PC-3 (cell line): ENCODE data around the gene KIF18B. TPM values are rescaled to one million over a fixed set of nuclear protein-coding genes. Genes with fewer than 3 reads are reported as not detected.

Source experiments
- ATAC-seq: fragments of 200-7000 bp; cut with Tn5 transposase; 2 replicates; pipeline ENCODE4 v1.9.1; 2020; ENCODE audit warnings: mild to moderate bottlenecking, moderate library complexity
- BruUV-seq: library from RNA; stranded (reverse); fragments of 400-500 nt; replicated peaks from 2 replicates; lab custom pipeline; 2021; lab: Mats Ljungman, UMichigan
- CTCF ChIA-PET: fragments of 300-600 bp; sonication (Branson Sonifier 250); formaldehyde crosslinking; loops from one replicate; lab custom pipeline; 2022; ENCODE audit warnings: antibody characterized with exemption; lab: Charles Lee
- POLR2A ChIA-PET: fragments of 300-600 bp; sonication (Branson Sonifier 250); formaldehyde crosslinking; loops from one replicate; lab custom pipeline; 2022; ENCODE audit warnings: antibody characterized with exemption; ENCODE audit not compliant: unreplicated experiment; lab: Charles Lee
- DNase-seq: peaks from one replicate; pipeline ENCODE4 v3.0.0-alpha.2; 2015
- H2AFZ ChIP-seq: fragments of 300-600 bp; sonication (generic); 2 replicates; pipeline ENCODE4 v1.6.0; 2016; ENCODE audit warnings: antibody characterized with exemption, low read length
- H3F3A ChIP-seq: fragments of 300-600 bp; sonication (generic); one replicate; pipeline ENCODE4 v1.6.0; 2017; ENCODE audit warnings: antibody characterized with exemption, low read length, control low read depth, mild to moderate bottlenecking; ENCODE audit not compliant: unreplicated experiment
- H3K27ac ChIP-seq: fragments of 300-600 bp; sonication (generic); 2 replicates; pipeline ENCODE4 v1.5.1; 2016; ENCODE audit warnings: mild to moderate bottlenecking, low read length
- H3K27me3 ChIP-seq: fragments of 300-600 bp; sonication (generic); 2 replicates; pipeline ENCODE4 v1.6.1; 2016; ENCODE audit warnings: low read length, mixed read lengths
- H3K36me3 ChIP-seq: fragments of 300-600 bp; sonication (generic); 2 replicates; pipeline ENCODE4 v1.6.1; 2016; ENCODE audit warnings: low read depth, mixed run types, low read length, mixed read lengths
- H3K4me1 ChIP-seq: fragments of 300-600 bp; sonication (generic); 2 replicates; pipeline ENCODE4 v1.5.1; 2016; ENCODE audit warnings: low read length; ENCODE audit not compliant: insufficient read depth
- H3K4me2 ChIP-seq: fragments of 300-600 bp; sonication (generic); 2 replicates; pipeline ENCODE4 v1.6.0; 2016; ENCODE audit warnings: low read length
- H3K4me3 ChIP-seq: fragments of 300-600 bp; sonication (generic); 2 replicates; pipeline ENCODE4 v1.5.1; 2016; ENCODE audit warnings: mild to moderate bottlenecking, low read length, mixed read lengths
- H3K79me2 ChIP-seq: fragments of 300-600 bp; sonication (generic); 2 replicates; pipeline ENCODE4 v1.6.1; 2017; ENCODE audit warnings: low read length, mixed read lengths
- H3K9ac ChIP-seq: fragments of 300-600 bp; sonication (generic); 2 replicates; pipeline ENCODE4 v1.6.0; 2016; ENCODE audit warnings: mild to moderate bottlenecking, low read length
- H3K9me2 ChIP-seq: fragments of 300-600 bp; sonication (generic); replicated peaks from 2 replicates; pipeline ENCODE4 v1.6.1; 2016; ENCODE audit warnings: mixed run types, low read length, mixed read lengths
- H3K9me3 ChIP-seq: fragments of 300-600 bp; sonication (generic); 2 replicates; pipeline ENCODE4 v1.6.1; 2016; ENCODE audit warnings: low read length, mixed read lengths
- H4K20me1 ChIP-seq: fragments of 300-600 bp; sonication (generic); 2 replicates; pipeline ENCODE4 v1.6.1; 2016; ENCODE audit warnings: low read length, mixed read lengths
- CTCF ChIP-seq: fragments of 300-600 bp; sonication (generic); conservative IDR thresholded peaks from 2 replicates; pipeline ENCODE4 v1.5.1; 2017; ENCODE audit warnings: antibody characterized with exemption, low read depth, mild to moderate bottlenecking, low read length
- EZH2 ChIP-seq: fragments of 300-600 bp; sonication (generic); IDR thresholded peaks from one replicate; pipeline ENCODE4 v1.6.1; 2017; ENCODE audit warnings: antibody characterized with exemption, mild to moderate bottlenecking, low read length; ENCODE audit not compliant: unreplicated experiment
- EZH2phosphoT487 ChIP-seq: fragments of 300-600 bp; sonication (generic); IDR thresholded peaks from 2 replicates; pipeline ENCODE4 v1.6.1; 2018; ENCODE audit warnings: mild to moderate bottlenecking, antibody characterized with exemption, low read length, borderline replicate concordance
- intact Hi-C: fragments of 100-400 bp; cut with micrococcal nuclease; formaldehyde crosslinking; loops from 2 replicates; pipeline ENCODE4 v1.9.0; 2023
- total RNA-seq: library from RNA; depleted of rRNA; stranded (reverse); fragments of >200 nt; gene quantifications from 2 replicates; pipeline ENCODE4 v1.2.3, GENCODE V29; 2014

The KIF18B gene
- total RNA-seq, 1 experiment from 2014 or later: 25.0 TPM

- DNase-seq: no peak
- Histone ChIP-seq H3K27ac (no peak overlapping the region), H4K20me1 (no peaks in the 10 kb centered on the region), H3K79me2 (no peaks in the 10 kb centered on the region), H3K9me3 (no peaks in the 10 kb centered on the region), H2AFZ (no peak overlapping the region), H3K4me3 (no peak overlapping the region), H3F3A (peaks cover 7% of the 10 kb centered on the region), H3K4me1 (0 out of 2 replicates have a peak, but pooled peaks cover 3% of the 10 kb centered on the region), H3K9me2 (no peaks in the 10 kb centered on the region), H3K27me3 (no peaks in the 10 kb centered on the region), H3K9ac (no peak overlapping the region), H3K4me2 (no peak overlapping the region), H3K36me3 (peaks cover 64% of the 10 kb centered on the region)
- ChIA-PET CTCF (no interaction called here), POLR2A (no interaction called here)
- intact Hi-C loops: no loop called here
- no peak for ATAC-seq
- no TSS peak for BruUV-seq
- TF ChIP-seq CTCF (no peak), EZH2 (no peak), EZH2phosphoT487 (no peak)
Observed at GRCh38 chr17:44926821-44927525, 20.6 kb downstream of the KIF18B start.

- peaks cover 54% of the 10 kb centered on the region for H3K36me3 ChIP-seq
- no peak overlapping the region for H3K4me3 ChIP-seq
- H3K9me3 ChIP-seq: no peaks in the 10 kb centered on the region
- H2AFZ ChIP-seq: no peak overlapping the region
- no TSS peak for BruUV-seq
- ATAC-seq (no peak), DNase-seq (no peak)
- H3K27me3 ChIP-seq: no peaks in the 10 kb centered on the region
- peaks cover 7% of the 10 kb centered on the region for H3F3A ChIP-seq
- H3K9ac ChIP-seq: no peak overlapping the region
- no peaks in the 10 kb centered on the region for H3K9me2 ChIP-seq
- POLR2A ChIA-PET: no interaction called here
- no peaks in the 10 kb centered on the region for H3K79me2 ChIP-seq
- no peak overlapping the region for H3K4me2 ChIP-seq
- CTCF ChIA-PET: no interaction called here
- H4K20me1 ChIP-seq: no peaks in the 10 kb centered on the region
- intact Hi-C loops: no loop called here
- no peak for TF ChIP-seq EZH2phosphoT487
- no peak for TF ChIP-seq EZH2
- TF ChIP-seq CTCF: no peak
- H3K4me1 ChIP-seq: 0 out of 2 replicates have a peak, but pooled peaks cover 3% of the 10 kb centered on the region
- no peak overlapping the region for H3K27ac ChIP-seq
Observed at GRCh38 chr17:44925731-44926697, 21.6 kb downstream of the KIF18B start.
